HFF-Myc (cell line): ENCODE data around the gene CDR2.

ENCODE experiments used
- DNase-seq: peaks from one replicate; pipeline ENCODE4 v3.0.0-alpha.2; 2011; ENCODE audit warnings: low read depth; ENCODE audit errors: extremely low read depth
- H3K4me3 ChIP-seq: replicated peaks from 2 replicates; pipeline ENCODE4 v1.5.1; 2011; ENCODE audit warnings: low read depth, mild to moderate bottlenecking, control low read depth, low read length
- TF ChIP-seq, protein P1 (sequence below): IDR thresholded peaks from 2 replicates; pipeline ENCODE4 v1.5.1; 2012; ENCODE audit warnings: mild to moderate bottlenecking, low read depth, low read length, control low read depth; ENCODE audit errors: missing control alignments

Gene CDR2

DNA sequence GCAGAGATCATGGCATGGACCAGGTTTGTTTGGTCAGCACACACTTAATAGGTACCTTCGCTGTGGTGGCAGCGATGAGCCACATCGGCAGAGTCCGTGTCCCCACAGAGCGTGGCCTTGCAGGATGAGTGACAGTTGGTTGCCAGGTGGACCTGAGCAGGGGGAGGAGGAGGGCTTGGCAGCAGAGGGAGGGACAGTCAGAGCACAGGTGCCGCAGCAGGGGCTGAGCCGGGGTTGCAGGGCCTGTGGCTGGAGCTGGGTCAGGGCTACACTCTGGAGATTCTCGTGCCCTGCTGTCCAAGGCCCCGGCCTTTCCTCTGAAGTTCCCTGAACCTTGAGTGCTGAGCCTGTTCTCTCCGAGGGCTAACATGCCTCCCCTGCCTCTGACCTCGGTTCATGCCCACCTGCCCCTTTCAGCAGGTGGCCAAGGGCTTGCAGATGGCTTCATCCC lies 52.4 kb downstream of the CDR2 start:
- no peak overlapping the region for H3K4me3 ChIP-seq
- TF ChIP-seq, protein P1, sequence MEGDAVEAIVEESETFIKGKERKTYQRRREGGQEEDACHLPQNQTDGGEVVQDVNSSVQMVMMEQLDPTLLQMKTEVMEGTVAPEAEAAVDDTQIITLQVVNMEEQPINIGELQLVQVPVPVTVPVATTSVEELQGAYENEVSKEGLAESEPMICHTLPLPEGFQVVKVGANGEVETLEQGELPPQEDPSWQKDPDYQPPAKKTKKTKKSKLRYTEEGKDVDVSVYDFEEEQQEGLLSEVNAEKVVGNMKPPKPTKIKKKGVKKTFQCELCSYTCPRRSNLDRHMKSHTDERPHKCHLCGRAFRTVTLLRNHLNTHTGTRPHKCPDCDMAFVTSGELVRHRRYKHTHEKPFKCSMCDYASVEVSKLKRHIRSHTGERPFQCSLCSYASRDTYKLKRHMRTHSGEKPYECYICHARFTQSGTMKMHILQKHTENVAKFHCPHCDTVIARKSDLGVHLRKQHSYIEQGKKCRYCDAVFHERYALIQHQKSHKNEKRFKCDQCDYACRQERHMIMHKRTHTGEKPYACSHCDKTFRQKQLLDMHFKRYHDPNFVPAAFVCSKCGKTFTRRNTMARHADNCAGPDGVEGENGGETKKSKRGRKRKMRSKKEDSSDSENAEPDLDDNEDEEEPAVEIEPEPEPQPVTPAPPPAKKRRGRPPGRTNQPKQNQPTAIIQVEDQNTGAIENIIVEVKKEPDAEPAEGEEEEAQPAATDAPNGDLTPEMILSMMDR = no peak
- no peak for DNase-seq

DNA sequence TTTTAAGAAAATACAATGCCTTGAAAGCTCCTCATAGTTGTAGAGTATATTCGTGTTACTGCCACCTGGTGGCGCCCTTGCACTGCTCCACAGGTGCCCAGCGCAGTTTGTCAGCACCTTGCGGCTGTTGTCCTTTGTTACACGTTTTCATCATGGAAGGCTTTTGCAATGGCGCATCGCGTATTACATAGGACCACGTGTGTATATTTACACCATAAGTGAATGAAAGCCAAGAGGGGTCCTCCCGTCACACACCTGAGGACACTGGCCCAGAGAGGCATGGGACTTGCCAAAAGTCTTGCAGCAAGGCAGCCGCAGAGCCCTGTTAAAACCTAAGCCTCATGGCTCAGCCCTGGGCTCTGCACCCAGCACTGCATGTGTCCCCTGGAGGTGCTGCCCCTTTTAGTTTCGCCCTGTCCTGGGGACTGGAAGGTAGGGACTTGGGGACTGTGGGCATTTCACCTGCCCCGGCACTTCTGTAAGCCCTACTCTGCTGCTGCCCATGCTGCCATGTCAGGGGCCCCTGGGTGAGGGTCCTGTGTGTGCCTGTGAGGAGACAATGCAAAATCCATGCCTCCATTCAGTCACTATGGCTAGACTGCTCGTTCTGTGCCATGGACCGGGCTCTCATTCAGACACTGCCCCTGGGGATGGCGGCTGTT lies 52.9 kb downstream of the CDR2 start:
- TF ChIP-seq, protein P1 = peak; percentile 87
- DNase-seq = peak; percentile 52
- H3K4me3 ChIP-seq = no peak overlapping the region

DNA sequence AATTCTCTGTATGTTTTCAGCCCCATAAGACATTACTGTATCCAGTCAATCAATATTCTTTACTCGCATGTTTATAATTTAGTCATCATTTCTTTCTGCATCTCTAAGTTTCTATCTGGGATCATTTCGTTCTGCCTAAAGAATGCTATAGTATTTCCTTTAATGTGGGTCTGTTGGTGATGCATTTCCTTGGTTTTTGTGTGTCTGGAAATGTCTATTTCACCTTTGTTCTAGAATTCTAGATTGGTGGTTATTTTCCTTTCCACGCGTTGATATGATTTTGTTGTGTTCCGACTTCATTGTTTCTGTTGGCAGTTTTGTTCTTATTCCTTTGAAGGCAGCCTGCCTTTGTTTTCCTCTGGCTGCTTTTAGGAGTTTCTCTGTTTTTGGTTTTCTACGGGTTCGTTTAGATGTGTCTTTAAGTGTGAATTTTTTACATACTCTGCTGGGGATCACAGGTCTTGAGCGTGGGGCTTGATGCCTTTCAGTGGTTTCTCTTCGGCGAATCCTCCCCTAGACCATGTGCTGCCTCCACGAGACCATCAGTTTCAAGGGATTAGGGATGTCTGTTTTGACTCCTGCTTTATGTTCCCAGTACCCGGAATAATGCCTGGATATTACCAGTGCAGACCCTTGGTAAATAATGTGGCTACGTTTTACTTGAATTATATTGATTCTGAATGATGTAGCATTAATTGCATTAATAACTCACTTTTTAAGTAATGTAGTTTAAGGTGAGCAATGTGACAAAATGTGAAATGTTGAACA lies 53.7 kb downstream of the CDR2 start:
- no peak overlapping the region for H3K4me3 ChIP-seq
- TF ChIP-seq, protein P1 = no peak
- DNase-seq = no peak

DNA sequence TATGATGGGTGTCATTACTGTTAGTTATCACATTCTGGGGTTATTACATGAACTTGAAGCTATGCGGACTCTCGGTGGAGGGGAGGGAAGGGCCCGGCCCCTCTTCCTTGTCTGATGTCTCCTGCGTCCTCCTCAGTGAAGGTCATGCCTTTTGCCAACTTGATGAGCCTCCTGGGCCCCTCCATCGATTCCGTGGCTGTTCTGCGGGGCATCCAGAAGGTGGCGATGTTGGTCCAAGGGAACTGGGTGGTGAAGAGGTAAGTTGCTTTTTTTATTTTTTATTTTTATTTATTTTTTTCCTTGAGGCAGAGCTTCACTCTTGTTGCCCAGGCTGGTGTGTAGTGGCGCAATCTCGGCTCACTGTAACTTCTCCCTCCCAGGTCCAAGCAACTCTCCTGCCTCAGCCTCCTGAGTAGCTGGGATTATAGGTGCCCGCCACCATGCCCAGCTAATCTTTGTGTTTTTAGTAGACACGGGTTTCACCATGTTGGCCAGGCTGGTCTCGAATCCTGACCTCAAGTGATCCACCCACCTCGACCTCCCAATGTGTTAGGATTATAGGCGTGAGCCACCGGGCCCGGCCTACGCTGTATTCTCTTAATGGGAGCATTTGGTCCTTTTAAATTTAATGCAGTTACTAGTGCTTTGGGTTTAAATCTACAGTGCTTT lies 55.6 kb downstream of the CDR2 start:
- no peak for DNase-seq
- TF ChIP-seq, protein P1 = peak; percentile 65
- H3K4me3 ChIP-seq = no peak overlapping the region

DNA sequence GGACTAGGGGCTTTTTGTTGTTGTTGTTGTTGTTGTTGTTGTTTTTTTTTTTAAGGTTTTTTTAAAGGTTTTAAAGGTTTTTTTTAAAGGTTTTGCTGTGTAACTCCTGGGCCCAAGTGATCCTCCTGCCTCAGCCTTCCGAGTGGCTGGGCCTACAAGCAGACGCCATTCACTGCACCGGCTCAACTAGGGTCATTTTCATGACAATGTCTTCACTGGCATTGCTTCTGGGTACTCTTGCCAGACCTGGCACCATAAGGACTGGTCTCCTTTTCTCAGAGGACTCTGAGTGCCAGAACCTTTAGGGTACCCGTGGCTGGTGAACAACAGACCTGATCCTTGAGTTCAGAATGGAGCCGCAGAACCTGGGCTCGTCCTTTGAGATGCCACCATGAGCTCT lies 56.8 kb downstream of the CDR2 start:
- no peak for DNase-seq
- TF ChIP-seq, protein P1 = no peak
- H3K4me3 ChIP-seq = no peak overlapping the region

DNA sequence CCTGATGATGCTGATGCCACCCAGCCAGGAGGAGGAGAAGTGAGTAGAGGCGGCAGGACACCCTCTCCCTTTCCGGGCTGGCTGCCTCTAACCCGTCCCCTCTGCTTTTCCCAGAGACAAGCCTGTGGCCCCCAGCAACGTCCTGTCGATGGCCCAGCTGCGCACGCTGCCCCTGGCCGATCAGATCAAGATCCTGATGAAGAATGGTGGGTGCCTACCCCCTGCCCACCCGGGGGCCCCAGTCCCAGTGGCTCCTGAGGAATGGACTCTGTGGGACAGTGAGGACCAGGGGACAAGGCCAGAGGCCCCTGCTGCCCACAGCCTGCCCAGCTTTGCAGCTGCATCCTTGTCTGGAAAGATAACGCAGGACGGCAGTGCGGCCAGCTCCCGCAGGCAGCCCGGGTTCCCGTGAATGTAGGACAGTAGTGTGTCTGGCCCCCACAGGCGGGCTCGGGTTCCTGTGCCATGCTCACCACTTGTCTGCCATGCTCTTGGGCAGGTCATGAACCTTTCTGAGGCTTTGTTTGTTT lies 57.4 kb downstream of the CDR2 start:
- TF ChIP-seq, protein P1 = no peak

More for the DNA sequence above, 57.4 kb downstream of the CDR2 start:
- H3K4me3 ChIP-seq = no peak overlapping the region
- DNase-seq = no peak
